HEK293 (cell line): ENCODE measurements around the gene ANKRD45.

Experiments used
- MYNN ChIP-seq: fragments of 450-650 bp; formaldehyde crosslinking; IDR thresholded peaks from 2 replicates; pipeline ENCODE4 v1.5.1; 2016; ENCODE audit warnings: missing biosample characterization, missing genetic modification characterization, borderline replicate concordance
- REST ChIP-seq: fragments of 450-650 bp; formaldehyde crosslinking; IDR thresholded peaks from 2 replicates; pipeline ENCODE4 v1.5.1; 2016; ENCODE audit warnings: missing biosample characterization, missing genetic modification characterization
- SALL2 ChIP-seq: fragments of 450-650 bp; formaldehyde crosslinking; IDR thresholded peaks from 2 replicates; pipeline ENCODE4 v1.5.0; 2017; ENCODE audit warnings: missing biosample characterization, mild to moderate bottlenecking, missing genetic modification characterization, borderline replicate concordance
- YY2 ChIP-seq: fragments of 450-650 bp; formaldehyde crosslinking; IDR thresholded peaks from 2 replicates; pipeline ENCODE4 v1.5.1; 2016; ENCODE audit warnings: missing biosample characterization, missing genetic modification characterization
- ZBTB17 ChIP-seq: fragments of 450-650 bp; formaldehyde crosslinking; IDR thresholded peaks from 2 replicates; pipeline ENCODE4 v1.5.1; 2016; ENCODE audit warnings: missing biosample characterization, missing genetic modification characterization
- ZNF274 ChIP-seq, 2 experiments: fragments of 200-500 bp in 1 of 2; fragments of 450-650 bp in 1 of 2; sonication (Bioruptor generic) in 1 of 2; formaldehyde crosslinking in 1 of 2; IDR thresholded peaks; 2 replicates each; pipeline versions ENCODE4 v1.5.1 to v1.6.1; 2014 to 2016; ENCODE audit warnings: borderline replicate concordance in 1 of 2, inconsistent platforms in 1 of 2, low read length in 1 of 2, missing biosample characterization in 1 of 2, missing genetic modification characterization in 1 of 2
- ZNF335 ChIP-seq: fragments of 450-650 bp; formaldehyde crosslinking; conservative IDR thresholded peaks from 2 replicates; pipeline ENCODE4 v1.5.1; 2016; ENCODE audit warnings: missing biosample characterization, missing genetic modification characterization
- ZNF621 ChIP-seq: fragments of 450-650 bp; formaldehyde crosslinking; IDR thresholded peaks from 2 replicates; pipeline ENCODE4 v1.5.1; 2017; ENCODE audit warnings: missing biosample characterization, missing genetic modification characterization
- TF ChIP-seq, protein P1 (sequence below): fragments of 450-650 bp; formaldehyde crosslinking; IDR thresholded peaks from 2 replicates; pipeline ENCODE4 v1.5.1; 2017; ENCODE audit warnings: missing biosample characterization, mild to moderate bottlenecking, missing genetic modification characterization, moderate library complexity
- TF ChIP-seq, protein P2 (sequence below): fragments of 450-650 bp; formaldehyde crosslinking; IDR thresholded peaks from 2 replicates; pipeline ENCODE4 v1.5.1; 2016; ENCODE audit warnings: missing biosample characterization, missing genetic modification characterization

DNA sequence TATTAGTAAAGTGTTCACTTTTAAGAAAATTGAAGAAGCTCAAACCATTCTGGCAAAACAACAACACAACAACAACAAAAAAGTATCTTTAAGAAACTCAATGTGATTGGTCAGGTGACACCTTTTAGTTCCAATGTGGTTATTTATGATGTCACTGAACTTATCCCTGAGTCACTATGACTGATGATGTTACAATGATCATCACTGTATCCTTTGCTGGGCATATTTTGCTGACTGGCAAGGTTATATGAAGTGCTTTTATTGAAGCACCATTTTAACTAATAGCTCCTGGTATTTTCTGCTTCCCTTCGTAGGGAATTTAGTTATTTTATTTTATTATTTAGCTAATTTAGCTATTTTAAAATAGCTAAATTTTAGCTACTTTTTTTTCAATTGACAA is 34.5 kb downstream of the ANKRD45 start, which contains the start of gene TEX50:
- no peak for TF ChIP-seq YY2 (tag by site-specific recombination)
- TF ChIP-seq, protein P1, sequence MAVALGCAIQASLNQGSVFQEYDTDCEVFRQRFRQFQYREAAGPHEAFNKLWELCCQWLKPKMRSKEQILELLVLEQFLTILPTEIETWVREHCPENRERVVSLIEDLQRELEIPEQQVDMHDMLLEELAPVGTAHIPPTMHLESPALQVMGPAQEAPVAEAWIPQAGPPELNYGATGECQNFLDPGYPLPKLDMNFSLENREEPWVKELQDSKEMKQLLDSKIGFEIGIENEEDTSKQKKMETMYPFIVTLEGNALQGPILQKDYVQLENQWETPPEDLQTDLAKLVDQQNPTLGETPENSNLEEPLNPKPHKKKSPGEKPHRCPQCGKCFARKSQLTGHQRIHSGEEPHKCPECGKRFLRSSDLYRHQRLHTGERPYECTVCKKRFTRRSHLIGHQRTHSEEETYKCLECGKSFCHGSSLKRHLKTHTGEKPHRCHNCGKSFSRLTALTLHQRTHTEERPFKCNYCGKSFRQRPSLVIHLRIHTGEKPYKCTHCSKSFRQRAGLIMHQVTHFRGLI (tag by site-specific recombination): no peak
- TF ChIP-seq ZBTB17 (tag by site-specific recombination): no peak
- TF ChIP-seq SALL2 (tag by site-specific recombination): no peak
- no peak for TF ChIP-seq ZNF621
- no peak for TF ChIP-seq ZNF335 (tag by site-specific recombination)
- TF ChIP-seq REST (tag by site-specific recombination): no peak
- TF ChIP-seq, protein P2, sequence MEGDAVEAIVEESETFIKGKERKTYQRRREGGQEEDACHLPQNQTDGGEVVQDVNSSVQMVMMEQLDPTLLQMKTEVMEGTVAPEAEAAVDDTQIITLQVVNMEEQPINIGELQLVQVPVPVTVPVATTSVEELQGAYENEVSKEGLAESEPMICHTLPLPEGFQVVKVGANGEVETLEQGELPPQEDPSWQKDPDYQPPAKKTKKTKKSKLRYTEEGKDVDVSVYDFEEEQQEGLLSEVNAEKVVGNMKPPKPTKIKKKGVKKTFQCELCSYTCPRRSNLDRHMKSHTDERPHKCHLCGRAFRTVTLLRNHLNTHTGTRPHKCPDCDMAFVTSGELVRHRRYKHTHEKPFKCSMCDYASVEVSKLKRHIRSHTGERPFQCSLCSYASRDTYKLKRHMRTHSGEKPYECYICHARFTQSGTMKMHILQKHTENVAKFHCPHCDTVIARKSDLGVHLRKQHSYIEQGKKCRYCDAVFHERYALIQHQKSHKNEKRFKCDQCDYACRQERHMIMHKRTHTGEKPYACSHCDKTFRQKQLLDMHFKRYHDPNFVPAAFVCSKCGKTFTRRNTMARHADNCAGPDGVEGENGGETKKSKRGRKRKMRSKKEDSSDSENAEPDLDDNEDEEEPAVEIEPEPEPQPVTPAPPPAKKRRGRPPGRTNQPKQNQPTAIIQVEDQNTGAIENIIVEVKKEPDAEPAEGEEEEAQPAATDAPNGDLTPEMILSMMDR (tag by site-specific recombination): no peak
- no peak for TF ChIP-seq ZNF274 (IDR thresholded peaks at IDR 0.05; ENCODE audit: low read length)
- no peak for TF ChIP-seq ZNF274 (tag by site-specific recombination; IDR thresholded peaks at IDR 0.05; ENCODE audit: borderline replicate concordance)
- no peak for TF ChIP-seq MYNN (tag by site-specific recombination)
